Measurements from ENCODE around the gene OCIAD2. TPM values are rescaled to one million over a fixed set of nuclear protein-coding genes. Genes with fewer than 3 reads are reported as not detected.
"Not testable (repeated sequence)": the region's sequence is repeated elsewhere in the genome, so short reads cannot be mapped to it uniquely, and the experiment has no call there.

Gene OCIAD2
- 87.3 and 88.9 TPM in 2 replicates for total RNA-seq

GRCh38 chr4:48906206-48907173 is at the start of gene OCIAD2:
Gene OCIAD2 (minus strand): TSS chr4:48906774. CDS start chr4:48904549, 2,225 bp downstream.
- DNase-seq (ENCODE audit: low read depth in 2 of 2), result peak; percentile 50 to 75

DNA sequence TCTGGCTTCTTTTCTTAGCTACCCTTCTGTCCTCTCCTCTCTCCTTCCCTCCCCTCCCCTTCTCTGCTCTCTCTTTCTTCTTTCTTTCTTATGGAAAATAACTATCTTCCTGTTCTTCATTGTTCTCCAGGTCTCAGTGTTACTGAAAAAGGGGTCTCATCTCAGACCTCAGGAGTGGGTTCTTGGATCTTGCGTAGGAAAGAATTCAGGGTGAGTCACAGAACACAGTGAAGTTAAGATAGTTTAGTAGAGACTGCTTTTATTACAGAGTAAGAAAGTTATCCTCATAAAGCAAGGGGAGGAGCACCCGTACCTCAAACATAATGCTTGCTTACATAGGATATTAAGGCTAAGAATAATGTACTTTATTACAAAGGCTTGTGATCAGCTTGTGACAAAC is 47.7 kb upstream of the OCIAD2 start:
- no peak for DNase-seq (ENCODE audit: low read depth in 2 of 2)

GRCh38 chr4:48949518-48950219 is 43.1 kb upstream of the OCIAD2 start:
- DNase-seq (ENCODE audit: low read depth in 2 of 2), result no peak

GRCh38 chr4:48949086-48949485 is 42.5 kb upstream of the OCIAD2 start:
- no peak for DNase-seq (ENCODE audit: low read depth in 2 of 2)

DNA sequence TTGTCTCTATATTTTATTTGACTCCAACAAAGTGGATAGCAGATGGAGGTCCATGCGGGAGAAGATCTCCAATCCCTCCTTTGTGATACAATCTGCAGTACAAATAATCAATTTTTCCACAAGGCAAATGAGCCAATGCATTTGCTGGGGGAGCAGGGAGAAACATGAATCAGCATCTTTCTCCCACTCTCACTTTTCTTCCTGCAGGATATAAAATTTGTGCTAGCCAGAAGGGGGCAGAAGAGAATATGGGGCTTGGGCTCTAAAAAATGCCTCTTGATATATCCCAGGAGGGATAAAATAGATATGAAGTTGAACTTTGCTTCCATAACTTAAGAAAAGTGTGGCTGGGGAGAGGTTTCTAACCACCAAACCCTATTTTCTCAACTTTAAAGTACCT is 41.2 kb upstream of the OCIAD2 start:
- DNase-seq (ENCODE audit: low read depth in 2 of 2), result no peak

- no peak for DNase-seq (ENCODE audit: low read depth in 2 of 2)
Measured at GRCh38 chr4:48945981-48946380, 39.4 kb upstream of the OCIAD2 start.

DNA sequence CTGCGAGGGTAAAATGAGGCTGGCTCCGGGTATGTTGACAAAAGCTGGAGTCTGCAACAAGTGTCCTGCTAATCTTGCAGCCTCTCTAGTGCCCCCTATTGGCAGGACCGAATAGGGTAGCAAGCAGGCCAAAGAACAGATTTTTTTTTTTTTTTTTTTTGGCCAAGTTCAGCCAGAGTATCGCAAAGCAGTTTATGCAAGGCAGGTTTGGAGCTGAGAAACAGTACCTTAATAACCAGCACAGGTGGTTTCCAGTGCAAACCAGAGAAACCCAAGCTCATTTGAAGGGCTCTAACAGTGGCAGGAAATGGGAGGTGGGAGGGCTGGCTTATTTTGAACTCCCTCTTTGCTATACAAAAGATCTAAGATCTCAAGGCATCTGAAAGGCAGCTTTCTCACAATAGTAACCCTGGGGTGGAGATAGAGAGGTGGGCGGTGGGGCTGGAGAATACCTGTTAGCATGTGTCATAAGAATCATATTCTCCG is 38.2 kb upstream of the OCIAD2 start:
- DNase-seq (ENCODE audit: low read depth in 2 of 2), result peak in 1 of 2 donors; percentile 6

- DNase-seq (ENCODE audit: low read depth in 2 of 2), result peak in 1 of 2 donors; percentile 36
Measured at GRCh38 chr4:48944252-48944651, 37.7 kb upstream of the OCIAD2 start.

- DNase-seq (ENCODE audit: low read depth in 2 of 2), result peak in 1 of 2 donors; percentile 10
Measured at GRCh38 chr4:48943387-48943786, 36.8 kb upstream of the OCIAD2 start.

GRCh38 chr4:48939785-48940184 is 33.2 kb upstream of the OCIAD2 start:
- DNase-seq (ENCODE audit: low read depth in 2 of 2), result peak; percentile 91

GRCh38 chr4:48938831-48939230 is 32.3 kb upstream of the OCIAD2 start:
- no peak for DNase-seq (ENCODE audit: low read depth in 2 of 2)

- no peak for DNase-seq (ENCODE audit: low read depth in 2 of 2)
Measured at GRCh38 chr4:48937033-48937432, 30.5 kb upstream of the OCIAD2 start.

DNA sequence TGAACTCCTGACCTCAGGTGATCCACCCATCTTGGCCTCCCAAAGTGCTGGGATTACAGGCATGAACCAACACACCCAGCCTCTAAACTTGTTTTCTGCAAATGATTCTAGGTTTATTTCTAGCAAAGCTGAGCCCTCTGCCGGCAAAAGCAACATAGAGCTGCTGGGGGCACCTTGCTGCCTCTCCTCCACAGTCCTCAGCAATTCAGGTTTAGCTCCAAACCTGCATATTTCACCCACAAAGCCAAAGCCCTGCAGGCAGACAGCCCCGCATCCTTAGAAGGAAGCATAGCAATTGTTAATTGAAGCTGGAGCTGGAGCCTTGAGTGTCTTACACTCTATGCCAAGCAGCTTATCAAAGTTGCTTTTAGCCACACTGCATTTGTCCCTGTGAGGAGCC is 24.9 kb upstream of the OCIAD2 start:
- no peak for DNase-seq (ENCODE audit: low read depth in 2 of 2)

DNA sequence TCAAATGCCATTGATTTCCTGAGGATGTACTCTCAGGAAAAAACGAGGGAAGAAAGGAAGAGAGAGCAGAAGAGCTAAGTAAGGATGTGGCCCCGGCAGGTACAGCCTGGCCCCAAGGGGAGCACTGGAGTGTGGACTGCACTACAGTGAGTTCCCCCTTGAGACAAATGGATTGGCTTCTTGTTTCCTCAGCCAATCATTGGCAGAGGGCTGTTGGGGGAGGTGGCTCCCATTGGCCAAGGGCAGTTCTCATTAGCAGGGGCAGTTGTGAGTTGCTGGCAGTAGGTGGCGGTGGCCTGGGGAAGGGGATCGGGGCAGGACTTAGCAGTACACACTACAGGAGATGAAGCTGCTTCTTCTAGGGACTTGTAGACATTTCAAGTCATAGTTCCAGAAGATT is 24.1 kb upstream of the OCIAD2 start:
- no peak for DNase-seq (ENCODE audit: low read depth in 2 of 2)

DNA sequence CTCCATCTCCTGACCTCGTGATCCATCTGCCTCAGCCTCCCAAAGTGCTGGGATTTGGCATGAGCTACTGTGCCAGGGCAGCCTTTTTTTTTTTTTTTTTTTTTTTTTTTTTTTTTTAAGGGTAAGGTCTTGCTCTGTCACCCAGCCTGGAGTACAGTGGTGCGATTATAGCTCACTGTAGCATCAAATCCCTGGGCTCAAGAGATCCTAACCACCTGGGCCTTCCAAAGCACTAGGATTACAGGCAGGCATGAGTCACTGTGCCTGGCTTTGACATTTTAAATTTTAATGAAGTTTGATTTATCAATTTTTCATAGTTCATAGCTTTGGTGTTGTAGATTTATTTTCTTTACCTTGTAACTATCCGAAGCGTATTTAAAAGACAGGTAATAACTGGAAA is 17.8 kb upstream of the OCIAD2 start:
- no peak for DNase-seq (ENCODE audit: low read depth in 2 of 2)

GRCh38 chr4:48923065-48923464 is 16.5 kb upstream of the OCIAD2 start:
- DNase-seq (ENCODE audit: low read depth in 2 of 2), result not testable (repeated sequence)

DNA sequence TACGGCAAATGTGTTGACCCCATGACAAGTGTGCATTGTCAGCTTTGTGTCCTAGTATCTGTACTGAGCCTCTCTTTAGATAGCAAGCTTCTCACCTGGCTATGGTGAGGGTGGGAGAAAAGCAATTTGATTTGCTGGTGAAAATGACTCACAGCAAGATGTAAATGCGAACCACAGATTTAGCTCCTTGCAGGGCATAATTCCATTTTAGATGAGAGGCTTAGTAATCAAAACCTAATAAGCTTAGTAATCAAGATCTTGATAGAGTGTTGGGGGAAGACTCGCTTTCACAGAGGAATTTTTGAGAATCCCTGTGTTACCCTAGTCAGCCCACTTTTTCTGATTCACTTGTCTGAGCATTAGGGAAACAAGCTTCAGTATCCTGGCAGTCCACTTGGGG is 7.7 kb upstream of the OCIAD2 start:
- DNase-seq (ENCODE audit: low read depth in 2 of 2), result no peak

GRCh38 chr4:48913346-48913745 is 6.8 kb upstream of the OCIAD2 start:
- peak; percentile 23 to 95 for DNase-seq (ENCODE audit: low read depth in 2 of 2)

GRCh38 chr4:48912349-48912748 is 5.8 kb upstream of the OCIAD2 start:
- no peak for DNase-seq (ENCODE audit: low read depth in 2 of 2)

- no peak for DNase-seq (ENCODE audit: low read depth in 2 of 2)
Measured at GRCh38 chr4:48910511-48910910, 3.9 kb upstream of the OCIAD2 start.

DNA sequence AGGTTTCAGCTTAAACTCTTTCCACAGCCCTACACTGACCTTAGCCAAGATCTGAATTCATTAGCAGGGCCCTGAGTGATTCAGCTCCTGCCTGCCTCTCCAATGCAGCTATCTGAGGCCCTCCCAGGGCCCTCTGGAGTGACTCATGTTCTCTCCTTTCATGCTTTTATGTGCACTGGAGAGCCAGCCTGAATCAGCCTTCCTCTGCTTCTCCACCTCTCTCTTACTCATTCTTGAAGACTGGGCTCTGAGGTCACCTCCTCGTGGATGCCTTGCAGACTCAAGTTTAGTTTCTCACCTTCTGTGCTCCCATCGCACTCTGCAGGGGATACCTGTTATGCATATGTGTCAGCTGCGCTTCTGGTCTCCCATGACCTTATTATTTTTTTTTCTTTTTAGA is 3.1 kb upstream of the OCIAD2 start:
- peak in 1 of 2 donors; percentile 97 for DNase-seq (ENCODE audit: low read depth in 2 of 2)

- DNase-seq (ENCODE audit: low read depth in 2 of 2), result no peak
Measured at GRCh38 chr4:48908687-48909086, 2.1 kb upstream of the OCIAD2 start.

Data from lung microvascular endothelial cell (primary cell).